Measurements from ENCODE around the gene IFFO2. TPM values are rescaled to one million over a fixed set of nuclear protein-coding genes. Genes with fewer than 3 reads are reported as not detected.
A peak's percentile ranks its signal among the peaks of the same experiment; 100 is the strongest.

The IFFO2 gene
- total and polyA plus RNA-seq, 10 of the 15 experiments (the other 5 are each of a cell fraction or from before 2014, with no cell fraction given), result 1.2 to 18.4 (median 6.7) TPM

MicroRNA genes within 50 kb of the gene (microRNA counts, 767-probe panel; counts per million panel counts)
- microRNA hsa-miR-1290, result 2,728 counts per million, percentile 86 among the panel's probes with 10 or more counts

Small RNAs within 50 kb of the gene (microRNA-seq; reads per million reads assigned to microRNA genes)
- gene MIR1290 (not detected), gene MIR4695 (0.56 reads per million)

Small RNAs within 50 kb of the gene (small RNA-seq; reads per million reads assigned to genes)
- not detected for gene MIR1290
- not detected for gene MIR4695

Other genes with a start within 250 kb of the IFFO2 start
- not detected in 2 replicates for gene TAS1R2, start 97.0 kb downstream of the IFFO2 start, total RNA-seq (2014; rRNA removed)
- gene TAS1R2, start 97.0 kb downstream of the IFFO2 start, total RNA-seq (2014; rRNA removed; fragmentation: Illumina TruSeq; extraction: Trizol), result not detected in 2 replicates
- gene TAS1R2, start 97.0 kb downstream of the IFFO2 start, total RNA-seq (2021), result not detected in 2 replicates
- not detected in 2 replicates for gene TAS1R2, start 97.0 kb downstream of the IFFO2 start, polyA plus RNA-seq (2011; rRNA removed)
- not detected in 2 replicates for gene TAS1R2, start 97.0 kb downstream of the IFFO2 start, polyA plus RNA-seq (2014; fragmentation: Illumina TruSeq; extraction: Trizol)
- gene TAS1R2, start 97.0 kb downstream of the IFFO2 start, polyA plus RNA-seq (2014; fragmentation: Nextera tagmentation; extraction: Ambion mirVana), result not detected
- not detected in 2 replicates for gene TAS1R2, start 97.0 kb downstream of the IFFO2 start, polyA plus RNA-seq (2014; rRNA removed)
- not detected for gene TAS1R2, start 97.0 kb downstream of the IFFO2 start, polyA plus RNA-seq (2016; fragmentation: Nextera tagmentation; extraction: Ambion mirVana)
- 12.2 and 15.0 TPM in 2 replicates for gene ALDH4A1, start 54.1 kb downstream of the IFFO2 start, total RNA-seq (2014; rRNA removed)
- gene ALDH4A1, start 54.1 kb downstream of the IFFO2 start, total RNA-seq (2014; rRNA removed; fragmentation: Illumina TruSeq; extraction: Trizol), result 5.0 and 6.6 TPM in 2 replicates
- gene ALDH4A1, start 54.1 kb downstream of the IFFO2 start, total RNA-seq (2021), result 13.1 and 13.8 TPM in 2 replicates
- gene ALDH4A1, start 54.1 kb downstream of the IFFO2 start, polyA plus RNA-seq (2011; rRNA removed), result 5.8 and 17.5 TPM in 2 replicates
- gene ALDH4A1, start 54.1 kb downstream of the IFFO2 start, polyA plus RNA-seq (2014; fragmentation: Illumina TruSeq; extraction: Trizol), result 1.6 and 5.9 TPM in 2 replicates
- under 1 TPM; 0.06 to 0.53 TPM for gene ALDH4A1, start 54.1 kb downstream of the IFFO2 start, polyA plus RNA-seq (2014; fragmentation: Nextera tagmentation; extraction: Ambion mirVana)
- gene ALDH4A1, start 54.1 kb downstream of the IFFO2 start, polyA plus RNA-seq (2014; rRNA removed), result 14.0 and 21.6 TPM in 2 replicates
- 10 to 100 TPM; 24.3 to 25.5 TPM for gene ALDH4A1, start 54.1 kb downstream of the IFFO2 start, polyA plus RNA-seq (2016; fragmentation: Nextera tagmentation; extraction: Ambion mirVana)

Measured in GM12878 (cell line).